IPS DF 19.7 (cell line): ENCODE measurements around the gene ATP1A2.

ENCODE experiments used
- DNase-seq: peaks from one replicate; pipeline ENCODE4 v3.0.0-alpha.2; 2013; ENCODE audit warnings: low read depth, low spot score

ATP1A2 gene

DNA sequence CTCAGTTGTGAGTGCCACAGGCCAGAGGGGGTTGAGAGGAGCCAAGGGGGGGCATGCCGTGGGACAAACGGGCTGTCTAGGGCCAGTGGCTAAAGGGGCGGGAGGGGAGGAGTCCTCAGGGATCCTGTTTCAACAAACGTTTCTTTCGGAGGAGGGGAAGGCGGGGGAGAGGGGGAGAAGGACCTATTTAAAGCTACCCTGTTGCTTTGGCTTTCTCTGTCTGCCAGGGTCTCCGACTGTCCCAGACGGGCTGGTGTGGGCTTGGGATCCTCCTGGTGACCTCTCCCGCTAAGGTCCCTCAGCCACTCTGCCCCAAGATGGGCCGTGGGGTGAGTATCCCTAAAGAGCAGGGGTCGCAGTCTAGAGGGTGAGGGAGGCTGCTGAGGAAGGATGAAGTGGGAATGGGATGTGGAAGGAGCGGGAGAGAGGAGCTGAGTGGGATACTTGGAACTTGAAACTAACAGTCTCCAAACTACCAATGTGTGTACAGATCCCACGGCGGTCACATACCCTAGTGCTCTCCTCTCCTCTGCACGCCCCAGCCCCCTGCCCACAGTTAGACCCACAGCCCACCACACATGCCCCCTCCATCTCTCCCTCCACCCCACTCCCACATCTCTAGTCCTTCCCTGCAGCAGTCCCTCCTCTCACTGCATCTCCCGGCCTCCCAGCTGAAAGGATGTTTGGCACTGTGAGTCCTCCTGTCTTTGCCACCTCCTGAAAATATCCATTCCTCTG lies at the start of gene ATP1A2:
Gene ATP1A2 (plus strand): TSS at position 215 of the 738 bp plus-strand sequence. CDS start 103 bp downstream, at position 318.
- DNase-seq, result no peak

DNA sequence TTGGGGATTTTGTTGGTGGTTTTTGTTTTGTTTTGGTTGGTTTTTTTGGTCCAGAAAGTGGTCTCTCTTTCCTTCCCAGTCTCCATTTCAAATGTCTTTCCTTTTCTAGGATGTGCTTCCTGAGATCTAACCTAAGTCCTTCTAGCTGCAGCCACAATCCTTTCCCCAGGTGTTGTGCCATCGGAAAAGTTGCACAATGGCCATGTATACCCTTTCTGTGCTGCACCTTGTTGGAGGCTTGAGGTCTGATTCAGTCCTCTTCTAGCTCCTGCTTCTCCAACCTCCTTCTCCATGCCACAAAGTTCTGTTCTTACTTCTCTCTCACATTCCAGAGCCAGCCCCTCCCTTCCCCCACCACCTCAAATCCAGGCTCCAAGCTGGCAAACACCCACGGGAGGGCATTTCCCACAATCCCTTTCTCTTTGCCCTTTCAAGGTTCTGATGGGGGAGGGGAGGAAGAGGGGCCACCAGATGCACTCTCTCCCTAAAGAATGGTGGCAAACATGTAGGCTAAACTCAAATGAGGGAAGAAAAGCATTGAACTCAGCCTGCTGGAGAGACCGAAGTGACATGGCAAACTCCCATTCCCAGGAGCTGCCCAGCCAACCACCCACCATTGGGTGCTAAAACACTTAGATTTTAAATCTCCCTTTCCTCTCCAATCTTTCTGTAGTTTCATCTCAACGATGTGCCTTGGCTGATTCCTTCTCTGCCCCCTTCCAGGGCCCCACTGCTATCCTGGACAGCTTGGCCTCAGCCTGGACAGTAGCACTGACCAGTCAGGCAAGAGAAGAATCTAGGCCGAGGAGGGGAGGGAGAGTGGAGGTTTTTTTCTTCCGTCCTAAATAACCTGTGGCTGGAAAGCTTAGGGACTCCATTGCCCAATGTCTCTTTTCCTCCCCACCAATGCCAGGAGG lies 48.5 kb upstream of the ATP1A2 start:
- DNase-seq, result peak; percentile 33

- no peak for DNase-seq
These were observed 47.3 kb upstream of the ATP1A2 start for GRCh38 chr1:160068225-160068624.

- no peak for DNase-seq
These were observed 45.9 kb upstream of the ATP1A2 start, which contains the start of gene KCNJ10 for GRCh38 chr1:160069460-160070231. TSS of gene KCNJ10 (minus strand) at chr1:160070160. CDS start at chr1:160042532, 27,628 bp downstream.

DNA sequence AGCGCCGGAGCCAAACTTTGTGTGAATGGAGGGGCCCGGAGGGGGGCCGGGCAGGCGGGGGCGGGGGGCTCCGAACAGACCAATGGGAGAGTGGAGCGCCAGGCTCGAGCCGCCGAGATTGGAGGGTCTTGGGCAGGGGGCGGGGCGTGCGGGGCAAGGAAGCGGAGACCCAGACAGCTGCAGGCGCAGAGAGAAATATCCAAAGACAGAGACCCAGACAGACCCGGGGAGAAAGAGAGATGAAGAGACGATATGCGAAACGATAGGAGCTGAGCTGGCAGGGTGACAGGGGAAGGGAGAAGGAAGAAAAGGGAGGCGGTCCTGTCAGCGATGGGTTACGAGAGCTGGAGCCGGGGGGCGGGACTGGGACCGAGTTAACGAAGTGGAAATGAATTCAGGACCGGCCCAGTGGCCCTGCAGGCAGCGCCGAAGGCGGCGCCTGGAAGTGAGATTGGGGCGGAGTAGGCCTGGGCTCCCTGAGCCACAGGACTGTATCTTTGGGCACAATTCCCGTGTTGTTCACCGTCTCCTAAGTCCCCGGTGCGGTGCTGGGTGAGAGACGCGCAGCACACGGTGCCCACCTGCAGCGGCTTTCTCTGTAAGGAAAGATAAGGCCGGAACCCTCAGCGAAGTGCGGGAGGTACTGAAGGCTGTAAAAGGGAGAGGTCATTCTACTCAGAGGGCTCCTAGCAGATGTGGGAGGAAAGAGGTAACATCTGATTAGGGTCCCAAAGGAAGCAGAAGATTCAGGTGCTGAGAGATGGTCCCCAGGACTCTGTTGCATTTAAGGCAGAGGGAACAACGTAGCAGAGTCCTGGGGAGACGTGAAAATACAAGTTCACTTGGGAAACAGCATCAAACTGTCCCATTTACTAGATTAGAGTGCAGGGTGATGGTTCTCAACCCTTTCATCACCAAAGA lies 45.1 kb upstream of the ATP1A2 start:
- peak; percentile 40 for DNase-seq

DNA sequence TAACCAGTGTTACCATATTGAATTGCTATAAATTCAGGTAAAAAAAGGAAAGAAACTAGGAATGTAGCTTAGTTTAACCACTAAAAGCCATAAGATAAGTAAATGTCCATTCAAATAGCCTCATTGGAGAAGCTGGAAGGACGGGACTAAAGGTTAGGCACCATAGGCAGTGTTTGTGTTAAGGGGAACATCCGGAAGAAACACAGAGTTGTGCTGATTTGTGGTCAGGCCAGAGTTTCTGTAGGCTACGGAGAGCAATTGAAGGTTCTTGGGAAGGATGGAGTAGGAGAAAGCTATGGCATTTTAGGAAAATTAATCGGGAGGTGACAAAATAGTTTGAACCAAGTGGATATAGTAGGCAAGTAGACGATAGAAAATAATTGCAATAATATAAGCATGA lies 44.3 kb upstream of the ATP1A2 start:
- DNase-seq, result no peak

DNA sequence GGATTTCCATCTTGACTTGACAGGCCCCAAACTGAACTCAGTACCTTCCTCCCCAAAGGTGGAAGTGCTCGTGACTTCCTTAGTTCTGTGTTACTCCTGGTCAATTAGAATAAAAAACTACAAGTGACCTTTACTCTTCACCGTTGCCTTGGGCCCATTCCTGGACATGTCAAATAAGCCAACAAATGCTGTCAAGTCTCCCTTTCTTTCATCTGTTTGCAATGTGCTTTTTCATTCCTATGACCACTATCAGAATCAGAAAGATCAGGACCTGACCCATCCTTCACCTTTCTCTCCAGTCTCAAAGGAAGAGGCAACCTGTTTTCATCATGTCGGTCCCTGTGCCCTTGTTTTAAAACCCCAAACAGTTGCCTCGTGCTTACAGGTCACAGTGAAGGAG lies 40.7 kb upstream of the ATP1A2 start:
- DNase-seq, result no peak

- DNase-seq, result no peak
These were observed 39.7 kb upstream of the ATP1A2 start for GRCh38 chr1:160075836-160076235.

DNA sequence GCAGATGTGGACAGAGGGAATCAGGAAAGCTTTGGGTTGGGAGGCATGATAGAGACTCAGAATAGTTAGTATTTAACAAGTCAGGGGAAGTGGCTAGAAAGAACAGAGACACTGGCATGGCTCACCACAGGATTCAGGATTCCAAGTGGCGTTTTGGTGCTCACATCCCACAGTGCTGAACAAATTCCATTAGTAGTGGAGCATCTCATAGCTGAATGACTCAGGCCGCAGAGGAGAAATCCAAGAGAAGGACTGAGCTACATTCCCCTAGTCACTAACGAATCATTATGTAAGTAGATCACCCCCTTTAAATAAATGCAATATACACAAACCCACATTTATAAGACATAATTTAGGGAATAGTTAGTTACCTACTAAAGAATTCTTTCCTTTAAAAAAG lies 39.3 kb upstream of the ATP1A2 start:
- no peak for DNase-seq

- DNase-seq, result no peak
These were observed 38.1 kb upstream of the ATP1A2 start for GRCh38 chr1:160077486-160077885.

DNA sequence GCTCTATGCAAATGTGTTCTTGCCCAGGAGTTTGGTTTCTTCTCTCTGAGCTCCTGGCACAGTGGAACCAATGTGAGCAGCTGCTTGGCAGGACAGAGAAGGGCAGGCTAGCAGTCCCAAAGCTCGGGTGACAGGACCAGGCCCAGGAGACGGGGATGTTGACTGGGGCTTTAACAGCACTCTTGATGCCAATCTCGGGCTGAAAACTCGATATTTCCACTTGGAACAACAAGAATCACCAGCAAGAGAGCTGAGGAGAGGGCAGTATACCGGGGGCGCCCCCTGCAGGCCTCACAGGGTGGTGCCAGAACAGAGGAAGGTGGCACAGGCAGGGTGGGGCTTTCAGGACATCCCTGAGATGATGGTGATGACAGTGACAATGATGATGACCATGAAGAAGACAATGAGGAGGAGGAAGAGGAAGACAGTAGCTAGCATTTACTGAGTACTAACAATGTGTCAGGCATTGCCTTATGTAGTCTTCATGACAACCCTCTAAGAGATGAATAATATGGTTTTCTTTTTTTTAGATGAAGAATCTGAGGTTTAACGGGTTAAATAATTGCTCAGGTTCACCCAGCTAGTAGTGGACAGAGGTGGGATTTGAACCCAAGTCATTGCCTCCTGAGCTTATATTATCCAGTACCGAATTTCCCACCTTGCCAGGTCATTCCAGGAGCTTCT lies 36.9 kb upstream of the ATP1A2 start:
- no peak for DNase-seq

DNA sequence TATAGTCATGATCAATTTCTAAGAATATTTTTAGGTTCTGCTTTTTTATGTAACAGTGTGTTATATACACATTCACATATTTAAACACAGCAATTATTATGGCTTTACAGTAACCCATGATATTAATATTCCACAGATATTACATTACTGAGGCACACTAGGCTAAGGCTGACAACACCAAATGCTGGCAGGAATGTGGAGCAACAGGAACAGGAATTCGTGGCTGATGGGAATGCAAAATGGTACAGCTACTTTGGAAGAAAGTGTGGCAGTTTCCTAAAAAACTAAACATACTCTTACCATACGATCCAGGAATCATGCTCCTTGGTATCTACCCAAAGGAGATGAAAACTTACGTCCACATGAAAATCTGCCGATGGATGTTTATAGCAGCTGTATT lies 36.1 kb upstream of the ATP1A2 start:
- no peak for DNase-seq

DNA sequence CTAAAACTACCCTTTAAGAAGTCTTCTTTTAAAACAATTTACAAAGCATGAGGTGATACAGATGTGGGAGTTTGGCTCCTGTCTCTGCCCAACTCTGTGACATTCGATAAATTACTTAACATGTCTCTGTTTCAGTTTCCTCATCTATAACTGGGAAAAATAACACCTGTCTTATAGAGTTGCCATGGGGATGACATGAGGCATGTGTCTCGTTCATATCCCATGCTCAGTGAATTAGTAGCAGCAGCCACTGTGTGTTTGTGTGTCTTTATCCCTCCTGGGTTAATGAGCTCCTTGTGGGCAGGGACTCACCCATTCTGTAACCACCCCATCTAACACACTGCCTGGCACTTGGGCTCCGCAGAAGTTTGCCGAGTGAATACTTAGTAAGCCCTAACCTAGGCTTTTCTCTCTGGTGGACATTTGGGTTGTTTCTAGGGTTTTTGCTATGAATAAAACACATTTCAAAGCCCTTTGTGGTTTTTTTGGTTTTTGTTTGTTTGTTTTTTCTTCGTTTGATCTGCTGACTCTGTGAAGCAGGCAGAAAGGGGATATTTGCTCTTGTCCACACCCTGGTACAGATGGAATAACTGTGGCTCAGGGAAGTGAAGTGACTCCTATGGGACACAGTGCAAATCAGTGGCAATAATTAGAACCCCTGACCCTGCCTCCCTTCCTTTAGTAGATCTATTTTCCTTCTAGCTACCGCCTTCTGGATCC lies 35.0 kb upstream of the ATP1A2 start:
- DNase-seq, result no peak

- no peak for DNase-seq
These were observed 34.2 kb upstream of the ATP1A2 start, which contains the start of gene KCNJ9 for GRCh38 chr1:160081261-160081936. TSS of gene KCNJ9 (plus strand) at chr1:160081538. CDS start at chr1:160084031, 2,493 bp downstream.

DNA sequence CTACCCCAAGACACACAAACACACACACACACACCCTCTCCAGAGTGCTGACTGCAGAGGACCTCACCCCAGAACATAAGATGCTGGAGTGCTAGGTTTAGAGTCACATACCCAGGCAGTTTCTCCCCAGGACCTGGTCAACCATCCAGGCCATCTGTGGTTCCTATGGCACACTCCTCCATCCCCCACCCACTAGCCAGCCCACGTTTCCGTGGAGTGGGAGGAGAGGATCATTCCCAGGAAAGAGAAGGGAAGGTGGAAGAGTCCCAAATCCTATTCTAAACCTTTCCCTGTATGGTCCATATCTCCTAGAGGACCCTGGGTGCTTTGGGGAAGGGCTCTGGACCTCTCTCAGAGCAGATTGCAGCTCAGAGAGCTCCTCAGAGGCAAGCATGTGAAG lies 33.1 kb upstream of the ATP1A2 start:
- DNase-seq, result no peak

DNA sequence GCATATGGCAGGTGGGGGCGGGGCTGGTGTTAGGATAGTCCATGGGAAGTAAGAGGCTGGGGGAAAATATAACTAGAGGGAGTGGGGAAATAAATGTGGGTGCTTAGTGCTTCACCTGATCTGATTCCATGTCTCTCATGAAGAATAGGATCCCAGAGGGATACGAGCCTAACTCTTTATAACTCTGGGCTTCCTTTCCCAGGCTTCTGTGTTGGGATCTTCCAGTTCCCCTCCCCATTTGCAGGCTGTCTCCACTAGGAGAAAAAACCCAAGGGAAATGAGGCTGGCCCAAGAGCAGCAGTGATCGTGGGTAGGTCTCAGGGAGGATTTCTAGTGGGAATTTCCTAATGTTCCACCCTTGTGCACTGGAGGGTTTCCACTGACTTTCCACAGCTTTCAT lies 32.6 kb upstream of the ATP1A2 start:
- DNase-seq, result no peak

DNA sequence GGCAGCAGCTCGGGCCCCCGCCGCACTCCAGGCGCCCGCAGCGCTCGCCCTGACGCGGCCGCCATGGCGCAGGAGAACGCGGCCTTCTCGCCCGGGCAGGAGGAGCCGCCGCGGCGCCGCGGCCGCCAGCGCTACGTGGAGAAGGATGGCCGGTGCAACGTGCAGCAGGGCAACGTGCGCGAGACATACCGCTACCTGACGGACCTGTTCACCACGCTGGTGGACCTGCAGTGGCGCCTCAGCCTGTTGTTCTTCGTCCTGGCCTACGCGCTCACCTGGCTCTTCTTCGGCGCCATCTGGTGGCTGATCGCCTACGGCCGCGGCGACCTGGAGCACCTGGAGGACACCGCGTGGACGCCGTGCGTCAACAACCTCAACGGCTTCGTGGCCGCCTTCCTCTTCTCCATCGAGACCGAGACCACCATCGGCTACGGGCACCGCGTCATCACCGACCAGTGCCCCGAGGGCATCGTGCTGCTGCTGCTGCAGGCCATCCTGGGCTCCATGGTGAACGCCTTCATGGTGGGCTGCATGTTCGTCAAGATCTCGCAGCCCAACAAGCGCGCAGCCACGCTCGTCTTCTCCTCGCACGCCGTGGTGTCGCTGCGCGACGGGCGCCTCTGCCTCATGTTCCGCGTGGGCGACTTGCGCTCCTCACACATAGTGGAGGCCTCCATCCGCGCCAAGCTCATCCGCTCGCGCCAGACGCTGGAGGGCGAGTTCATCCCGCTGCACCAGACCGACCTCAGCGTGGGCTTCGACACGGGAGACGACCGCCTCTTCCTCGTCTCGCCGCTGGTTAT lies 31.4 kb upstream of the ATP1A2 start:
- peak; percentile 79 for DNase-seq

DNA sequence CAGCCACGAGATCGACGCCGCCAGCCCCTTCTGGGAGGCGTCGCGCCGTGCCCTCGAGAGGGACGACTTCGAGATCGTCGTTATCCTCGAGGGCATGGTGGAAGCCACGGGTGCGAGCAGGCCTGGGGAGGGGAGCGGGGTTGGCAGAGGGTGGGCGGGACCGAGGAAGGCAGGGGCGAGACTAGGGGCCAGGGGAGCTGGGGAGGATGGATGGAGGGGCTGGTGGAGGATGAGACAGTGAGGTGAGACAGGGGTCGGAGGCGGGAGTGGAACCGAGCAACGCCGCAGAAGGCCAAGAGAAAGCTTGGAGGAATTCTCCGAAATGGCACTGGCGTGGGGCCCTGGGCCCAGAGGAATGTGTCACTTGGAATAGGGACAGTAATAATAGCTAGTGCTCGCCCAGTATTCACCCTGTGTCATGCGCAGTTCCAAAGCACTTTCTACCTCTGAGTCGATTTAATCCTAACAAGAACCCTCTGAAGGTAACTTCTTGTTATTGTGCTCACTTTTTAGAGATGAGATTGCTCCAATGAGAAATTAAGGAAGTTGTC lies 30.7 kb upstream of the ATP1A2 start:
- DNase-seq, result no peak
